ENCODE data around the gene CERK.
"Not testable (repeated sequence)": the region's sequence is repeated elsewhere in the genome, so short reads cannot be mapped to it uniquely, and the experiment has no call there.

Gene CERK

GRCh38 chr22:46659791-46660186 lies 78.3 kb downstream of the CERK start:
- DNase-seq, result no peak

GRCh38 chr22:46659059-46659790 lies 78.8 kb downstream of the CERK start:
- no peak for DNase-seq

DNA sequence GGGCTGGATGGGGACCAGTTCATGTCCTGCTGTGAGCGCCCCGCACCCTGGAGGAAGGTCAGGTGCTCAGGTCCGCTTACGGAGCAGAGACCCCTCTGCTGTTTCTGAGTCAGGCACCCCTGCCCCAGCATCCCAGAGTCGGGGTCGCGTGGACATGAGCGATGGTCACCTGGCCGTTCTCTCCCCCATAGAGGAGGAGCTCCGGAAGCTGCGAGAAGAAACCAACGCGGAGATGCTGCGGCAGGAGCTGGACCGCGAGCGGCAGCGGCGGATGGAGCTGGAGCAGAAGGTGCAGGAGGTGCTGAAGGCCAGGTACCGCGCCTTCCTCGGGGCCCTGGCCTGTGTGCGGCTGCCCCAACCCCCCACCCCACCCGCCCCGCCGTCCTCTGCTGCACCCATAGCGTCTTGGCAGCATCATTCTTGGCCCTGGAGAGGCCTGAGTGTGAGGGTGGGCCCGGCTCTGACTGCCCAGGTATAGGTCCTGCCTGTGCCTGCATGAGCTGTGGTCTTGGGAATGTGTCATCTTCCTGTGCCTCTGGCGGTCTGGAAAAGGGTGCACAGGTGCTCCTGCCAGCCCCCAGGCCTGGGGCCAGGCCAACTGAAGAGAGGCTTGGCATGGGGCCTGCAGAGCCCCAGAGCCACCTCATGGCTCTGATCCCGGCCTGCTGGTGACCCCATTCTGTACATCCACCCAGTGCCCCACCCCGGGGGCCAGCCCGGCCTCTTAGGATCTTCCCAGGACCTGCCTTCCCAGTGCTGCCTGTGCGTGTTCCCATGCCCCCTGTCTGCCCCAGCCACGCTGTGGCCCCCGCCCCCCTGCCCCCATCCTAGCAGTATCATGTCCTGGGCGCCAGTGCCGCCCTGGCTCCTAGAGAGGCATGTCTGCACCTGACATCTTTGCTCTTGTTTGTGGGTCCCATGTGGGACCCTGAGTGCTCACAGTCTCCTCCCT lies 79.8 kb downstream of the CERK start:
- no peak for DNase-seq

DNA sequence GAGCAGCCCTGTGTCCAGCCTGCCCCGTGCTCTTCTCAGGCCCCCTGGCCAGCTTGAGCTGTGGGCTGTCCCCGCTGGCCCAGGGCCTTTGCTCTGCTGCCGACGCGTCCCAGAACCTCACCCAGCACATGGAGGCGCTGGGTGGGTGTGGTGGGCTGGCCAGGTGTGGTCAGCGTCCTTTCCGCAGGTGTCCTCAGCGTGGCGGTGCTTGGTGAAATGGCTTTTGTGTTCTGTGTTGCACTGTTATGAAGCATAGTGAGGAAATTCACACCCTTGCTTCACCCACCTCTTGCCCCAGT lies 80.4 kb downstream of the CERK start:
- no peak for DNase-seq

GRCh38 chr22:46656856-46657654 lies 81.0 kb downstream of the CERK start:
- DNase-seq, result no peak

DNA sequence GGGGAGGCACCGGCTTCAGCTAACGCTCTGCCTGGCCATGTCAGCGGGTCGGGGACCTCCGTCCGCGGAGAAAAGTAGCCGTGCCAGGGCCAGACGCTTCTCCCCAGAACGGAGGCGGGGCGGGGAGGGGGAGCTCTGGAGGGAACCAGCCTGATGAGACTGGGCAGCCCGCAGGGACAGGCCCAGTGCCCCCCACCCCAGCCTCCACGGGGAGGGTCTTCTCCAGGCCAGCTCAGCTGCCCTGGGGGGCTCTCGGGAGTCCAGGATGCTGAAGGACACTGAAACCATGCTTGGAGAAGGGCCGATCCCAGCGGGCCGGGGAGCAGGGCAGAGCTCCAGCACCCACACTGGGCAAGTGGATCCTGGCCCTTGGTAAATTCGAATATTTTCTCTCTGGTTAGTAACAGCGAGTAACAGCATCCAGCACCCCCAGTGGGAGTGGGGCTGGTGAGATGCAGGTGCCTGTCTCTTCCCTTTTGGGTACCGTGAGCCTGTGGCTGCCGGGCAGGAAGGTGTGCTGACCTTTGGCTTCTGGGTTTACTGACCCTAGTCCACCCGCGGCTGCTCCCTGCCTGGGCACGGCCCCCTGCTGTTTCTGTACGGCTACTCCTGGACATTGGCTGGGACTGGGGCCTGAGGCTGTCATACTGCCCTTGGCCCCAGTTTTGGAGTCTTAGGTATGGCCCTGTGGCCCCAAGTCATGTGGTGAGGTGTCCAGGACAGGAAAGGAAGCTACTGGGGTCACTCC lies 82.0 kb downstream of the CERK start:
- DNase-seq, result no peak

- DNase-seq, result no peak
These were observed 83.0 kb downstream of the CERK start for GRCh38 chr22:46654927-46655595.

DNA sequence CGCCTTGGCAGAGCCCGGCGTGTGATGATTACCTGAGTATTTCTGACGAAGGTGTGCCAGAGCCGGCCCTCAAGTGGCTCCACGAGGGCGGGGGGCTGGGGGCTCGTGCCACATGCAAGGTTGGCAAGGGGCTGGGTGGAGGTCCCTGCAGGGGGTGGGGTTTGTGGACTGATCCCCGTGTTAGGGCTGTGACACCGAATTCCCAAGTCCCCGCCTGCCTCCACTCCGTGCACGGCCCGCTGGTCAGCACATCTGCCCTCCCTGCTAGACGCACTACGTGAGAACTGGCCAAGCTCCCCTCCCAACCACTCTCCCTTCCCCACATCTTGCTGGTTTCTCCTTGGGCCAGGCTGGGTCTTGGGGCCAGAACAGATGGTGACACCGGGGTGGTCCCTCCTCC lies 83.6 kb downstream of the CERK start:
- DNase-seq, result no peak

GRCh38 chr22:46653596-46653995 lies 84.5 kb downstream of the CERK start:
- DNase-seq, result no peak

DNA sequence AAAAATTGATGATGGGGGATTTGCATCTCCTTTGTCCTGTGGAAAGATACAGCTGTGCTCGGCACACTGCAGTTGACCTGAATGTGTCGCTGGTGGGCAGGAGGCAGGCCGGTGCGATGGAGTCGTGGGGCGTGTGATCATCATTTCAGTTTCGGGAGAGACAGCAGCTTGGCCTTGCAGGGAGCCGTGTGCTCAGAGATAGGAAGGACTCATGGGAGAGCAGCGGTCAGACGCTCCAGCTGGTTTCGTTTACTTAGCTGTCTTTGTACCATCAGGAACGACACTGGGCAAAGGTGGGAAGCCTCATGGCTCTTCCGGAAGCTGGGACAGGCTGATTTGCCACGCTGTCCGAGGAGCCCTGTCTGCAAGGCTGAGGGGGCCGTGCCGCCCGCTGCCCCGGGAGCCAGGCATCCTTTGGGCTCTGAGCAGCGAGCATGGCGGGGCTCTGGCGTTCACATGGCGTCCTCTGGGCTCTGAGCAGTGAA lies 85.2 kb downstream of the CERK start:
- DNase-seq, result no peak

DNA sequence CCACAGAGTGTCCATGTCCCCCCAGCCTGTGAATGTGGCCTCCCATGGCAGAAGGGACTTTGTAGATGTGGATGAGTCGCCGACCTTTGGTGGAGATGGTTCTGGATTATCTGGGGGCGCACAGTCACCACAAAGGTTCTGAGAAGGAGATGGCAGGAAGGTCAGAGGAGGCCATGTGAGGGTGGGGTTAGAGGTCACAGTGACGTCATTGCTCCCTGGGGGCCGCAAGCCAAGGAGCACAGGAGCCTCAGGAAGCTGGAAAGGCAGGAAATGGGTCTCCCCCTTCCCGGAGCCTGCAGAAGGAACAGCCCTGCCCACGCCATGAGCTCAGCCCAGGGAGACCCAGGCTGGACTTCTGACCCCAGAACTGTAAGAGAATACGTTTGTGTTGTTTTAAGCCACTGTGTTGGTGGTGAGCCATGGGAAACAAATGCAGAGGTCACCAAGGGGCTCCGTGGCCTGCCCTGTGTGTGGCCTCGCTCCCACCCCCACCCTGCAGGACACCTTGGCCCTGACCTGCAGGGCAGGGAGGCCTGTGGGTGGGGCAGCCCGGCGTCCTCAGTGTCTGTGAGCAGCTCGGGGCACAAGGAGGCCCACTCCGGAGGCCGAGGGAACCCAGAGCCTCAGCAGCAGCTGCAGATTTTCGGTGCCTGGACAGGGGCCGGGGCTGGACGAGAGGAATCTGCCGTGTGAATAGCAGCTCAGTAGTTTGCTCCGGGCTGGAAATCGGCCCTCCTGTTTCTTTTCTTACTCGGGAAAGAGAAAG lies 85.8 kb downstream of the CERK start:
- no peak for DNase-seq

DNA sequence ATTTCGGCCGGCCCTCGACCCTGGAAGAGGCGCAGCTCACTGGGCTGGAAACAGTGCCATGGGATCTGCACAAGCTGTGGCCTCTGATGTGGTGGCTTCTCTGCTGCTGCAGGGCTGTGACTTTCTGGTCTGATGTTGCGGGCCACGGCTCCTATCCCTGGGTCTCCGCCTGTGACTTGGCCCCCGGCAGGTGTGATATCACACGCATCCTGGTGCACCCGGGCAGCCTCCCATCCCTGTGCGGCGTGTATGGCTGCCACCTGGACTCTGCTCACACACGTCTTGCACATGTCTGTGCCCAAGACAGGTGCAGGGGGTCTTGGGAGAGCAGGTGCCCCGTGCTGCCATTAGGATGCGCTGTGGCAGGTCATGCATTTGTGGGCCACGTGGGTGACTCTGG lies 86.7 kb downstream of the CERK start:
- no peak for DNase-seq

GRCh38 chr22:46650078-46650810 lies 87.8 kb downstream of the CERK start:
- DNase-seq, result no peak

GRCh38 chr22:46649141-46650077 lies 88.6 kb downstream of the CERK start:
- no peak for DNase-seq

DNA sequence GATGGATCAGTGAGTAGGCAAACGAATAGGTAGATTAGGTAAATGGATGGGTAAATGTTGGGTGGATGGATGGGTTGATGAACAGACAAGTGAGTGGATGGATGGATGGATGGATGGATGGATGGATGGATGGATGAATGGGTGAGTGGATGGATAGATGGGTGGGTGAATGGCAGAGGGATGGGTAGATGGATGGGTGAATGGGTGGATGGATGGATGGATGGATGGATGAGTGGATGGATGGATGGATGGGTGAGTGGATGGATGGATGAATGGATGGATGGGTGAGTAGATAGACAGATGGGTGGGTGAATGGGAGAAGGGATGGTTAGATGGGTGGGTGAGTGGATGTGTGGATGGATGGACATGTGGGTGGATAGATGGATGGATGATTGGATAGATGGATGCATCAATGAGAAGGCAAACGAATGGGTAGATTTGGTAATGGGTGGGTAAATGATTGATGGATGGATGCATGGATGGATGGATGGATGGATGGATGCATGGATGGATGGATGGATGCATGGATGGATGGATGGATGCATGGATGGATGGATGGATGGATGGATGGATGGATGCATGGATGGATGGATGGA lies 89.7 kb downstream of the CERK start:
- not testable (repeated sequence) for DNase-seq

DNA sequence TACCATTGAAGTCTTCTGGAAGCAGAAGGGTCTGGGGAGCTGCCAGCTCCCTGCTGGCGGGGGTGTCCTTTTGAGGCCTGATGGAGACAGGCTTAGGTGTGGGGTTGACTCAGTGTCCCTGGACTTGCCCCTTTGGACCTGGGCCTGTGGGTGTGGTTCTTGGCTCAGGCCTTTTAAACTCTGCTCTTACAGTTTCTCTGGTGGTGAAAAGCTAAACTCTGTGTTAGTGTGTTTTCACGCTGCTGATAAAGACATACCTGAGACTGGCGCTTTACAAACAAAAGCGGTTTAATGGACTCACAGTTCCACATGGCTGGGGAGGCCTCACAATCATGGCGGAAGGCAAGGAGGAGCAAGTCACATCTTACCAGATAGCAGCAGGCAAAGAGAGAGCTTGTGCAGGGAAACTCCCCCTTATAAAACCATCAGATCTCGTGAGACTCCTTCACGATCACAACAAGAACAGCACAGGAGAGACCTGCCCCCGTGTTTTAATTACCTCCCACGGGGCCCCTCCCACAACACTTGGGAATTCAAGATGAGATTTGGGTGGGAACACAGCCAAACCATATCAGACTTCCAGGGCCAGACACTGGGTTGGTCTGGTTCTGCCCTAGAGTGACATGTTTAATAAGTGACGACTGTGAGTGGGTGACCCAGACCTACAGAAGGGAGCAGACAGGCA lies 91.4 kb downstream of the CERK start:
- DNase-seq, result no peak

GRCh38 chr22:46642840-46643480 lies 95.1 kb downstream of the CERK start:
- not testable (repeated sequence) for DNase-seq

- DNase-seq, result no peak
These were observed 96.2 kb downstream of the CERK start for GRCh38 chr22:46641811-46642266.

Data from activated CD8-positive, alpha-beta memory T cell treated with anti-CD3 and anti-CD28 coated beads, Interleukin-2, amount 50 U/mL, for 48 hours (primary cell).